Occipital lobe (tissue), 2 donors: ENCODE data around the gene PARD6B. TPM values are rescaled to one million over a fixed set of nuclear protein-coding genes. Genes with fewer than 3 reads are reported as not detected.
"Not testable (repeated sequence)": the region's sequence is repeated elsewhere in the genome, so short reads cannot be mapped to it uniquely, and the experiment has no call there.

Experiments
- DNase-seq: peaks from one replicate; lab custom pipeline; 2025; lab: John Stamatoyannopoulos, UW
- total RNA-seq: library from RNA; depleted of rRNA; stranded (reverse); fragments of >200 nt; gene quantifications from one replicate; pipeline ENCODE4 v1.2.3, GENCODE V29; 2014

PARD6B gene
- total RNA-seq, 1 donor from 2014 or later = 17.5 TPM

- DNase-seq = no peak
Measured at GRCh38 chr20:50772420-50773185, 41.2 kb downstream of the PARD6B start.

GRCh38 chr20:50774515-50774914, 43.1 kb downstream of the PARD6B start:
- no peak for DNase-seq

DNA sequence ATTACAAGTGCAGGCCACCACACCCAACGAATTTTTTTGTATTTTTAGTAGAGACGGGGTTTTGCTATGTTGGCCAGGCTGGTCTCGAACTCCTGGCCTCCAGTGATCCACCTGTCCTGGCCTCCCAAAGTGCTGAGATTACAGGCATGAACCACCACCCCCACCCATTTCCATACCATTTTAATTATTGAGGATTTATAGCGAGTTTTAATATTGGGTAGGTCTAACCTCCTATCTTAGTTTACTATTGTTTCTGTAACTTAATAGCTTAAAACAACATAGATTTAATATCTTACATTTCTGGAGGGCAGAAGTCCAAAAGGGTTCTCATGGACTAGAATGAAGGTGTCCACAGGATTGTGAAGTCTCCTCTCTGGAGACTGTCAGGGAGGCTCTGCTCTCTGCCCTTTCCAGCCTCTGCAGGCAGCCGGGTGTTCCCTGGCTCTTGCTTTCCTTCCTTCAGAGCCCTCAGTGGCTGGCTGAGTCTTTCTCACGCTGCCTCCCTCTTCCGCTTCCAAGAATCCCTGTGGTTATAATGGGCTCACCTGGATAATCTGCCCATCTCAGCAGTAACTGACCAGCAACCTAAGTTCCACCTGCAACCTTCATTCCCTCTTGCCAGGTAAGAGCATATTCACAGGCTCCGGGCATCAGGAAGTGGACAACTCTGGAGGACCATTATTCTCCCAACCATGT, 44.9 kb downstream of the PARD6B start:
- no peak for DNase-seq

- no peak for DNase-seq
Measured at GRCh38 chr20:50777373-50777772, 46.0 kb downstream of the PARD6B start.

DNA sequence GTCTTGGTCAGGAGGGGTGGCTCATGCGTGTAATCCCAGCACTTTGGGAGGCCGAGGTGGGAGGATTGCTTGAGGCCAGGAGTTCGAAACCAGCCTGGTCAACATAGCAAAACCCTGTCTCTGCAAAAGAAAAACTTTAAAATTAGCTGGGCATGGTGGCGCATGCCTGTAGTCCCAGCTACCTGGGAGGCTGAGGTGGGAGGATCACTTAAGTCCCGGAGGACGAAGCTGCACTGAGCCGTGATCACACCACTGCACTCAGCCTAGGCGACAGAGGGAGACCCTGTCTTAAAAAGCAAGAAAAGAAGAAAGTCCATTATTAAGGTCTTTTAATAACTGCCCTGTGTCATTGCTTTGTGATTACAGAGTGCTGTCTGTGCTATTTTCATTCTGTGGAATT, 47.6 kb downstream of the PARD6B start:
- DNase-seq = not testable (repeated sequence)

DNA sequence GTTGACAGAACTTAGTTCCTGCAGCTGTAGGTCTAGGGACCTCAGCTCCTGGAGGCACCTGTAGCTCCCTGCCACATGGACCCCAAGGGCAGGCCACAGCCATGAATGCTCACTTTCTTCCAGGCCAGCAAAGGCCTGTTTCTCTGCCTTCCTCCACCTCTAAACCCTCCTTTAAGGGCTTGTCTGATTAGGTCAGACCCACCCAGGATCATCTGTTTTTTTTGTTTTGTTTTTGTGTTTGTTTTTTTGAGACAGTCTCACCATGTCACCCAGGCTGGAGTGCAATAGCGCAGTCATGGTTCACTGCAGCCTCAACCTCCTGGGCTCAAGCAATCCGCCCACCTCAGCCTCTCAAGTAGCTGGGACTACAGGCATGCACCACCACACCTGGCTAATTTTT, 52.0 kb downstream of the PARD6B start:
- no peak for DNase-seq

- no peak for DNase-seq
Measured at GRCh38 chr20:50783903-50784302, 52.5 kb downstream of the PARD6B start.

DNA sequence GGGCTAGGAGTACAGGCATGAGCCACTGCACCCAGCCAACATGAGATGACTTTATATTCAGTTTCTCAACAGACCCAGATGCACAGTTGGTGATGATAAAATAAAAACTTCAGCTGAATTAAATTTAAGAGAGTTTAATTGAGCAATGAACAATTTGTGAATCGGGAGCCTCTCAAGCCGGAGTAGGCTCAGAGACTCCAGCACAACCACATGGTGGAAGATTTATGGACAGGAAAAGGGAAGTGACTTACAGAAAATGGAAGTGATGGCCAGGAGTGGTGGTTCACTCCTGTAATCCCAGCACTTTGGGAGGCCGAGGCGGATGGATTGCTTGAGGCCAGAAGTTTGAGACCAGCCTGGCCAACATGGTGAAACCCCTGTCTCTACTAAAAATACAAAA, 53.1 kb downstream of the PARD6B start:
- no peak for DNase-seq

GRCh38 chr20:50786703-50787102, 55.3 kb downstream of the PARD6B start:
- DNase-seq = no peak

DNA sequence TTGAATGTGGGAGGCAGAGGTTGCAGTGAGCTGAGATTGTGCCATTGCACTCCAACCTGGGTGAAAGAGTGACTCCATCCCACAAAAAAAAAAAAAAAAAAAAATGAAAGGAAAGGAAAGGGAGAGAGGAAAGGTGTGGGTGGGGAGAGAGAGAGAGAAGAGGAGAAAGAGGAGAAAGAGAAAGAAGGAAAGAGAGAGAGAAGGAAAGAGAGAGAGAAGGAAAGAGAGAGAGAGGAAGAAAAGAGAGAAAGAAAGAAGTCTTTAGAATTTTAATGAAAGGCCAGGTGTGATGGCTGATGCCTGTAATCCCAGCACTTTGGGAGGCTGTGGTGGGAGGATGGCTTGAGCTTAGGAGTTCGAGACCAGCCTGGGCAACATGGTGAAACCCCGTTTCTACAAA, 55.8 kb downstream of the PARD6B start:
- no peak for DNase-seq

DNA sequence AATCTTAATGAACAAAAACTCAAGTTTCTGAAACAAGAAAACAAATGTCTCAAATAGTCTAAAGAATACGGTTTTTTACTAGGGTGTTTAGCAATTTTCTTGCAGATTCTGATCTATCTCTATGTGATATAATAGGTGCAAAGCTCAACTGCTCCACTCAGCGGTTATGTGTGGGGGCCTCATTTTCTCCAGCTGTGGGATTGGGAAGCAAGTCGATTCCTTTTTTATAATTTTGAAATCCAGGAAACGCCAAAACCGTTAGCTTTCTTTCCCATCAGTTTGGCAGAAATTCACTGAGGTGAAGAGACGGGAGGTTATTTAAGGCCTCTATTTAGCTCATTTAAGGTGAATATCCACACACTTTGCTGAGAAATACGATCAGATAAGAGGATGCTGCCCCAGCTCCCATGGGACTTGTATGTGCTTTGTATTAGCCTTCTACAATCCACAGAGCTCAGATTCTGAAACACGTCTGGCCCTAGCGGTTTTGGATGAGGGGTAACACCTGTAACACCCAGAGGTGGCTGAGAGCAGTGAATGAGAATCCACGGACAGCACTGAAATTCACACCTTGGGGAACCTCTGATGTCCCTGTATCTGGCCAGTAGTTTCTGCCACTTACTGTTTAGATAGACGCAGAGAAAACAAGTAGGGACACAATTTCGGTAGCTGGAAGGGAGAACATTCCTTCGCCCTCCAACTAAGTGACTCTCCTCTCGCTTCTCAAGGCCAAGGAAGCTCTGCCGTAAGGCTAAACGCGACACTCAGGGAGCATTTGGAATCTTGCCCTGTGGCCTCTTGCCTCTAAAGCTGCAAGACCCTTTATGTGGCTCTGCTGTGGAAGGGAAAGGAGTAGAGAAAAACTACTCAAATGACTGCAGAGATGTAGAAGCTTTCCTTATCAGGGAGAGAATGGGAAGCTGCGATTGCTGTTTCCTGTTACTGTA, 56.9 kb downstream of the PARD6B start:
- DNase-seq = no peak

GRCh38 chr20:50789968-50790650, 58.7 kb downstream of the PARD6B start:
- no peak for DNase-seq

DNA sequence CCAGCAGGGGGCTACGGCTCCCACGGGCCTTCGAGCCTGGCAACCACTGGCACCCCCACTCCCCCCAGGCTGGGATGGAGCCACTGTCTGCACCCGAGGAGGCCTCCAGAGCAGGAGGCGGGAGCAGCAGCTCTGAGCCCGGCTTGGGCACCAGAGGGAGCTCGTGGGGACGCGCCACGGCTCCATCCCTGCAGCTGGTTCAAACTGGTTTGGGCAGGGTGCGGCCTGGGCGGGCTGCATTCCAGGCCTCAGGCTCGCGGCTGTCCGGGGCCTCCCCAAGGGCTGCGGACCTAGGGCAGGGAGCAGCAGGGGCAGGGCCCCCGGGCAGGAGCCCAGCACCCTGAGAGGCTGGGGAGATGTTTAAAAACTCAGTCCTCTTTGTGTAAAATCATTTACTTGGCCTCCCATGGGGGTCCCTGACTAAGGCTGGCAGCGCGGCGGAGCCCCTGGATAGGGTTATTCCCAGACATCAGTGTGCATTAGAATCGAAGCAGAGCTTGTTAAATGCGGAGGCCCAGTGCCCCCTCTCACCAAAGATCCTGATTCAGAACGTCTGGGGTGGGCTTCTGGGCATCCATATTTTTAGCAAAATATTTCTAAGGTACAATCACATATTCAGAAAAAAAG, 59.4 kb downstream of the PARD6B start:
- peak; percentile 74 for DNase-seq

GRCh38 chr20:50792708-50793574, 61.6 kb downstream of the PARD6B start:
- DNase-seq = no peak

DNA sequence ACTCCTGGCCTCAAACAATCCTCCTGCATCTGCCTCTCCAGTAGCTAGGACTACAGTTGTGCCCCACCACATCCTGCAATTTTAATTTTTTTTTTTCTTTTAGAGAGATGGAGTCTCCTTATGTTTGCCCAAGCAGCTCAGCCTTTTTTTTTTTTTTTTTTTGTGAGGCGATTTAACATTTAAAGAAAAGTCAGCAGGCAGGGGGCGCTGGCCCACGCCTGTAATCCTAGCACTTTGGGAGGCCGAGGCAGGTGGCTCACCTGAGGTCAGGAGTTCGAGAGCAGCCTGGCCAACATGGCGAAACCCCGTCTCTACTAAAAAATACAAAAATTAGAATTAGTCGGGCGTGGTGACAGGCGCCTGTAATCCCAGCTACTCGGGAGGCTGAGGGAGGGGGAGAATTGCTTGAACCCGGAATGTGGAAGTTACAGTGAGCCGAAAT, 62.2 kb downstream of the PARD6B start:
- DNase-seq = not testable (repeated sequence)

DNA sequence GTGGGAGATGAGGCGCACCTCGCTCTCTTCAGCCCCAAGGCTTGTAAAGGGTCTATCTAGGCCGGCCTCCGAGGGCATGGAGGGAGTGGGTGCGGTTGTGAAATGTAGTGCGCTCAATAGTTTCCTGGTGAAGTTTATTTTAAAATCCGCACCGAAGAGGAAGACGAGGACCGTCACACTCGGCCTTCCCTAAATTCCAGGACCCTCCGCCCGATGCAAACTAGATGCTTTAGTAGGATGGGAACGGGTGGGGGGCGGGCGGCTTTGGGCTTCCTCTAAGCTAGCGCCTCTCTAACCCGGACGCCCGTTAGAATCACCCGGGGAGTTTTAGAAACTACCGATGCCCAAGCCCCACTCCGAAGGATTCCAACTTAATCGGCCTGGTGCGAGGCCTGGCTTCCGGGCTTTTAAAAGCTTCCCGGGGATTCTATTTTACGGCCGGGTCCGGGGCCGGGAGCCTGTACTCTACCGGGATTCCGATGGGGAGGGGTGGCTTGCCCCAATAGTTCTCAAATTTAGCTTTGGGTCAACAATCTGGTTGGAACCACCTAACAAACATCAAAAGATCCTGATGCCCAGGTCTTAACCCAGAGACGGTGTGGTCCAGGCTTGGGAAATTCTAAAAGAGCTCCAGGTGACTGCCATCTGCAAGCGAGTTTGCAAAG, 62.9 kb downstream of the PARD6B start:
- no peak for DNase-seq

- peak; percentile 63 for DNase-seq
Measured at GRCh38 chr20:50794846-50795634, 63.7 kb downstream of the PARD6B start, which contains the start of gene BCAS4. BCAS4 (plus strand) TSS chr20:50795061; CDS start chr20:50795084, 23 bp downstream.

- DNase-seq = no peak
Measured at GRCh38 chr20:50797142-50797541, 65.8 kb downstream of the PARD6B start.
